Heart left ventricle (tissue), 13 donors: Measurements from ENCODE around the gene CDS1.

Experiments
- CTCF ChIP-seq, 12 donors: fragments of 200-600 bp; sonication (generic) in 4 of 12; IDR thresholded peaks; one replicate each; pipeline versions ENCODE4 v1.5.0 to v1.8.0; 2018 to 2022; ENCODE audit warnings: antibody characterized with exemption in 12 of 12, mild to moderate bottlenecking in 5 of 12
- POLR2A ChIP-seq, 2 donors: fragments of 450-650 bp; IDR thresholded peaks; one replicate each; pipeline ENCODE4 v1.6.1; 2017; ENCODE audit warnings: antibody characterized with exemption in 2 of 2, mild to moderate bottlenecking in 2 of 2, moderate library complexity in 2 of 2
- donor health status: ischemic (EF 13 %, LVEDD 7.1; RV severe dilation, severe dysfunction).
- donor health status: DM: no; HTN: yes; CAD: no.
- donor health status: DM: no; HTN: no; CAD: no.
- donor health status: ischemic (EF 25% LVEDD 6.9; RV normal size, moderate dysfunction).
- donor health status: ischemic (EF 25% LVEDD 5.7; RV mildly dilated, moderate dysfunction).
- donor health status: ischemic (EF 35%, LVEDD 5.7; RV mildly dilated, moderate dysfunction).
- donor health status: nonischemic (EF 11% LVEDD 7.7; RV severe dilation, severe dysfunction).
- donor health status: DM: yes; HTN: yes; CAD: no.
- donor health status: PGD.
- donor health status: ischemic (EF 29% LVEDD 5.4; RV normal size, mild dysfunction).
- donor health status: nonischemic (EF 23%, LVEDD 6.1; RV moderate dilation, normal function).

GRCh38 chr4:84562156-84562555 lies 20.8 kb upstream of the CDS1 start:
- TF ChIP-seq CTCF (IDR thresholded peaks at IDR 0.05) (no peak), POLR2A (IDR thresholded peaks at IDR 0.05) (no peak)
